Glutamatergic neuron (in vitro differentiated cells): ENCODE data around the gene ZYG11A. TPM values are rescaled to one million over a fixed set of nuclear protein-coding genes. Genes with fewer than 3 reads are reported as not detected.

Experiments
- DNase-seq: peaks from one replicate; pipeline ENCODE4 v3.0.0; 2022
- H3K27ac Mint-ChIP-seq: one replicate; pipeline ENCODE4 v1.8.0; 2020; ENCODE audit warnings: mild to moderate bottlenecking, mixed read lengths, inconsistent platforms; ENCODE audit not compliant: unreplicated experiment
- H3K27me3 Mint-ChIP-seq: one replicate; pipeline ENCODE4 v1.8.0; 2020; ENCODE audit warnings: mild to moderate bottlenecking, moderate library complexity, mixed read lengths, inconsistent platforms; ENCODE audit not compliant: unreplicated experiment
- H3K36me3 Mint-ChIP-seq: one replicate; pipeline ENCODE4 v1.8.0; 2020; ENCODE audit warnings: mild to moderate bottlenecking, mixed read lengths, inconsistent platforms; ENCODE audit not compliant: unreplicated experiment
- H3K4me1 Mint-ChIP-seq: one replicate; pipeline ENCODE4 v1.8.0; 2020; ENCODE audit warnings: mild to moderate bottlenecking, low read depth, mixed read lengths, inconsistent platforms; ENCODE audit not compliant: unreplicated experiment
- H3K4me3 Mint-ChIP-seq: one replicate; pipeline ENCODE4 v1.8.0; 2020; ENCODE audit warnings: mild to moderate bottlenecking, mixed read lengths, inconsistent platforms; ENCODE audit not compliant: unreplicated experiment
- H3K9me3 Mint-ChIP-seq: one replicate; pipeline ENCODE4 v1.8.0; 2020; ENCODE audit warnings: mild to moderate bottlenecking, moderate library complexity, mixed read lengths, inconsistent platforms; ENCODE audit not compliant: unreplicated experiment
- CTCF ChIP-seq: fragments of 200-600 bp; sonication (generic); IDR thresholded peaks from one replicate; pipeline ENCODE4 v1.5.0; 2021; ENCODE audit not compliant: partially characterized antibody, unreplicated experiment
- total RNA-seq: library from RNA; stranded (reverse); fragmentation: NEBNext Ultra II Directional; extraction: Animal tissue kit (Norgen Biotek cat#: 25700); gene quantifications from one replicate; pipeline ENCODE4 v1.2.1, GENCODE V29; 2021; ENCODE audit not compliant: unreplicated experiment

ZYG11A gene
- total RNA-seq, 1 donor from 2014 or later = 0.59 TPM

- Mint-ChIP-seq H3K4me3 (no peak overlapping the region), H3K9me3 (peaks cover 2% of the 10 kb centered on the region), H3K27ac (no peak overlapping the region), H3K4me1 (no peaks in the 10 kb centered on the region), H3K27me3 (peaks cover 9% of the 10 kb centered on the region), H3K36me3 (peaks cover 4% of the 10 kb centered on the region)
- no peak for DNase-seq
- no peak for TF ChIP-seq CTCF
Observed at GRCh38 chr1:52848423-52848822, 5.9 kb downstream of the ZYG11A start.

GRCh38 chr1:52850951-52851350, 8.4 kb downstream of the ZYG11A start:
- Mint-ChIP-seq H3K9me3 (no peaks in the 10 kb centered on the region), H3K36me3 (peaks cover 4% of the 10 kb centered on the region), H3K27me3 (peaks cover 2% of the 10 kb centered on the region), H3K4me1 (no peaks in the 10 kb centered on the region), H3K4me3 (no peak overlapping the region), H3K27ac (no peak overlapping the region)
- no peak for TF ChIP-seq CTCF
- no peak for DNase-seq

GRCh38 chr1:52852854-52853253, 10.3 kb downstream of the ZYG11A start:
- Mint-ChIP-seq H3K4me3 (no peak overlapping the region), H3K27ac (no peak overlapping the region), H3K36me3 (peaks cover 4% of the 10 kb centered on the region), H3K9me3 (no peaks in the 10 kb centered on the region), H3K4me1 (no peaks in the 10 kb centered on the region), H3K27me3 (no peaks in the 10 kb centered on the region)
- TF ChIP-seq CTCF = no peak
- DNase-seq = no peak

GRCh38 chr1:52855584-52855983, 13.0 kb downstream of the ZYG11A start:
- no peaks in the 10 kb centered on the region for H3K27me3 Mint-ChIP-seq
- H3K36me3 Mint-ChIP-seq = peaks cover 3% of the 10 kb centered on the region
- no peak overlapping the region for H3K4me3 Mint-ChIP-seq
- H3K4me1 Mint-ChIP-seq = no peaks in the 10 kb centered on the region
- no peak for DNase-seq
- no peaks in the 10 kb centered on the region for H3K9me3 Mint-ChIP-seq
- H3K27ac Mint-ChIP-seq = no peak overlapping the region
- TF ChIP-seq CTCF = no peak

GRCh38 chr1:52856026-52856425, 13.5 kb downstream of the ZYG11A start:
- no peak for TF ChIP-seq CTCF
- no peaks in the 10 kb centered on the region for H3K27me3 Mint-ChIP-seq
- no peaks in the 10 kb centered on the region for H3K36me3 Mint-ChIP-seq
- DNase-seq = no peak
- H3K27ac Mint-ChIP-seq = no peak overlapping the region
- no peaks in the 10 kb centered on the region for H3K9me3 Mint-ChIP-seq
- H3K4me3 Mint-ChIP-seq = no peak overlapping the region
- H3K4me1 Mint-ChIP-seq = no peaks in the 10 kb centered on the region
